HG03460 (cell line): Measurements from ENCODE around the gene CCDC137.

Experiments used
- ATAC-seq: cut with Tn5 transposase; IDR thresholded peaks from one replicate; pipeline ENCODE4 v1.9.1; 2021; ENCODE audit not compliant: unreplicated experiment

The CCDC137 gene

GRCh38 chr17:81681672-81682071 lies 15.1 kb downstream of the CCDC137 start:
- no peak for ATAC-seq

- no peak for ATAC-seq
Observed at GRCh38 chr17:81682565-81683207, 16.1 kb downstream of the CCDC137 start.

- peak; percentile 11 for ATAC-seq
Observed at GRCh38 chr17:81683208-81683583, 16.7 kb downstream of the CCDC137 start.

GRCh38 chr17:81683584-81684441 lies 17.3 kb downstream of the CCDC137 start, which contains the start of the genes ARL16 and HGS:
Gene ARL16, minus strand, starts transcription at chr17:81683797. Its CDS starts 44 bp downstream, at chr17:81683753.
Gene HGS, plus strand, starts transcription at chr17:81684011. Its CDS starts 56 bp downstream, at chr17:81684067.
- peak; percentile 89 for ATAC-seq

- no peak for ATAC-seq
Observed at GRCh38 chr17:81684442-81684911, 17.9 kb downstream of the CCDC137 start.

GRCh38 chr17:81685108-81685507 lies 18.6 kb downstream of the CCDC137 start:
- ATAC-seq = no peak

GRCh38 chr17:81686614-81687013 lies 20.1 kb downstream of the CCDC137 start:
- ATAC-seq = no peak

- no peak for ATAC-seq
Observed at GRCh38 chr17:81687770-81688541, 21.4 kb downstream of the CCDC137 start.

GRCh38 chr17:81688616-81689015 lies 22.1 kb downstream of the CCDC137 start:
- ATAC-seq = no peak

GRCh38 chr17:81690066-81690465 lies 23.5 kb downstream of the CCDC137 start:
- no peak for ATAC-seq

- no peak for ATAC-seq
Observed at GRCh38 chr17:81690549-81690948, 24.0 kb downstream of the CCDC137 start.

- no peak for ATAC-seq
Observed at GRCh38 chr17:81691196-81691595, 24.7 kb downstream of the CCDC137 start.

GRCh38 chr17:81691608-81692007 lies 25.1 kb downstream of the CCDC137 start:
- ATAC-seq = no peak

GRCh38 chr17:81693509-81694210 lies 27.1 kb downstream of the CCDC137 start:
- no peak for ATAC-seq

- ATAC-seq = no peak
Observed at GRCh38 chr17:81694810-81695209, 28.3 kb downstream of the CCDC137 start.

- no peak for ATAC-seq
Observed at GRCh38 chr17:81695211-81695610, 28.7 kb downstream of the CCDC137 start.

- no peak for ATAC-seq
Observed at GRCh38 chr17:81695801-81696200, 29.3 kb downstream of the CCDC137 start.

GRCh38 chr17:81696218-81696941 lies 29.8 kb downstream of the CCDC137 start:
- no peak for ATAC-seq

- no peak for ATAC-seq
Observed at GRCh38 chr17:81697261-81698044, 30.9 kb downstream of the CCDC137 start.
